ENCODE measurements around the gene GTF2H3.
"Not testable (repeated sequence)": the region's sequence is repeated elsewhere in the genome, so short reads cannot be mapped to it uniquely, and the experiment has no call there.

DNA sequence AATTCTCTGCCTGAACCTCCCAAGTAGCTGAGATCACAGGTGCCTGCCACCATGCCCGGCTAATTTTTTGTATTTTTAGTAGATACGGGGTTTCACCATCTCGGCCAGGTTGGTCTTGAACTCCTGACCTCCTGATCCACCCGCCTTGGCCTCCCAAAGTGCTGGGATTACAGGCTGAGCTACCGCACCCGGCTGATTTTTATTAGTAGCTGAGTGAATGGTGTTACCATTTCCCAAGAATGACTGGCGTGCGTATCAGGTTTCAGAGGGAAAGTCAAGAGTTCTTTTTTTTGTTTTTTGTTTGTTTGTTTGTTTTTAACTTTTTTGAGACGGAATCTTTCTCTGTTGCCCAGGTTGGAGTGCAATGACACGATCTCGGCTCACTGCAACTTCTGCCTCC lies 30.1 kb upstream of the GTF2H3 start:
- not testable (repeated sequence) for TF ChIP-seq EP300 (IDR thresholded peaks at IDR 0.05); PHF8 (IDR thresholded peaks at IDR 0.05; ENCODE audit: borderline replicate concordance, low read depth)
- TF ChIP-seq, protein P1, sequence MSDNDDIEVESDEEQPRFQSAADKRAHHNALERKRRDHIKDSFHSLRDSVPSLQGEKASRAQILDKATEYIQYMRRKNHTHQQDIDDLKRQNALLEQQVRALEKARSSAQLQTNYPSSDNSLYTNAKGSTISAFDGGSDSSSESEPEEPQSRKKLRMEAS (IDR thresholded peaks at IDR 0.05) = not testable (repeated sequence)
- TF ChIP-seq, protein P2, sequence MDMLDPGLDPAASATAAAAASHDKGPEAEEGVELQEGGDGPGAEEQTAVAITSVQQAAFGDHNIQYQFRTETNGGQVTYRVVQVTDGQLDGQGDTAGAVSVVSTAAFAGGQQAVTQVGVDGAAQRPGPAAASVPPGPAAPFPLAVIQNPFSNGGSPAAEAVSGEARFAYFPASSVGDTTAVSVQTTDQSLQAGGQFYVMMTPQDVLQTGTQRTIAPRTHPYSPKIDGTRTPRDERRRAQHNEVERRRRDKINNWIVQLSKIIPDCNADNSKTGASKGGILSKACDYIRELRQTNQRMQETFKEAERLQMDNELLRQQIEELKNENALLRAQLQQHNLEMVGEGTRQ (IDR thresholded peaks at IDR 0.05) = not testable (repeated sequence)
- TF ChIP-seq, protein P3, sequence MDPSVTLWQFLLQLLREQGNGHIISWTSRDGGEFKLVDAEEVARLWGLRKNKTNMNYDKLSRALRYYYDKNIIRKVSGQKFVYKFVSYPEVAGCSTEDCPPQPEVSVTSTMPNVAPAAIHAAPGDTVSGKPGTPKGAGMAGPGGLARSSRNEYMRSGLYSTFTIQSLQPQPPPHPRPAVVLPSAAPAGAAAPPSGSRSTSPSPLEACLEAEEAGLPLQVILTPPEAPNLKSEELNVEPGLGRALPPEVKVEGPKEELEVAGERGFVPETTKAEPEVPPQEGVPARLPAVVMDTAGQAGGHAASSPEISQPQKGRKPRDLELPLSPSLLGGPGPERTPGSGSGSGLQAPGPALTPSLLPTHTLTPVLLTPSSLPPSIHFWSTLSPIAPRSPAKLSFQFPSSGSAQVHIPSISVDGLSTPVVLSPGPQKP (IDR thresholded peaks at IDR 0.05; ENCODE audit: low read depth, low read length) = not testable (repeated sequence)
